Measurements from ENCODE around the gene POLE3. TPM values are rescaled to one million over a fixed set of nuclear protein-coding genes. Genes with fewer than 3 reads are reported as not detected.
"Not testable (repeated sequence)": the region's sequence is repeated elsewhere in the genome, so short reads cannot be mapped to it uniquely, and the experiment has no call there.

Gene POLE3, protein sequence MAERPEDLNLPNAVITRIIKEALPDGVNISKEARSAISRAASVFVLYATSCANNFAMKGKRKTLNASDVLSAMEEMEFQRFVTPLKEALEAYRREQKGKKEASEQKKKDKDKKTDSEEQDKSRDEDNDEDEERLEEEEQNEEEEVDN
- total RNA-seq, result 22.6 TPM
- long read RNA-seq, transcript POLE3-201 (4 exons, 2,109 nt), result major isoform, 18 of 18 reads
- long read RNA-seq, partial matches to known transcripts, result 0 of 18 reads
- long read RNA-seq, other reads (novel, unspliced or antisense), result 0 of 18 reads

- DNase-seq (ENCODE audit: missing footprints) (peak; percentile 98), ATAC-seq (peak; percentile 99)
- intact Hi-C loops (cut with DNase I), result loop anchor here (10.0 kb wide), 1 partner anchor 474 kb away; no protein-coding TSS in a partner anchor
Observed at GRCh38 chr9:113410207-113410864, at the start of gene POLE3, which contains the start of gene C9orf43. TSS of gene POLE3 (minus strand) at chr9:113410675. CDS start at chr9:113410293, 382 bp downstream. TSS of gene C9orf43 (plus strand) at chr9:113410747. CDS start at chr9:113413494, 2,747 bp downstream.

DNA sequence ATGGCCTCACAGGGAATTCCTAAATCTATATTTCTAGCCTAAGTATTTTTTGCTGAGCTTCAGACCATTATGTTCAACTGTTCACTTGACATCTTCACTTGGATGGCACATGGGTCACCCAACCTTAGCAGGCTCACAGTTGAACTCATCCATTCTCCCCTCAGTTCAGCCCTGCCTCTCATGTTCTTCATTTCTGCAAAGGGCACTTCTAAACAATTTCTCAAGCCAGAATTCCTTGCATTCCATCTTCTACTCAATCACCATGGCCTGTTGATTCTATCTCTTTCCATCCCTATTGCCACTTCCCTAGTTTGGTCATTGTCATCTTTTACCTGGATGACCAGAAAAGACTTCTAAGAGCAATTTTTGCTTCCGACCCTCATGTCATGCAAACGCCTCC is 45.8 kb upstream of the POLE3 start:
- intact Hi-C loops (cut with DNase I), result loop anchor here (5.0 kb wide), 1 partner anchor 46 kb away; no protein-coding TSS in a partner anchor

DNA sequence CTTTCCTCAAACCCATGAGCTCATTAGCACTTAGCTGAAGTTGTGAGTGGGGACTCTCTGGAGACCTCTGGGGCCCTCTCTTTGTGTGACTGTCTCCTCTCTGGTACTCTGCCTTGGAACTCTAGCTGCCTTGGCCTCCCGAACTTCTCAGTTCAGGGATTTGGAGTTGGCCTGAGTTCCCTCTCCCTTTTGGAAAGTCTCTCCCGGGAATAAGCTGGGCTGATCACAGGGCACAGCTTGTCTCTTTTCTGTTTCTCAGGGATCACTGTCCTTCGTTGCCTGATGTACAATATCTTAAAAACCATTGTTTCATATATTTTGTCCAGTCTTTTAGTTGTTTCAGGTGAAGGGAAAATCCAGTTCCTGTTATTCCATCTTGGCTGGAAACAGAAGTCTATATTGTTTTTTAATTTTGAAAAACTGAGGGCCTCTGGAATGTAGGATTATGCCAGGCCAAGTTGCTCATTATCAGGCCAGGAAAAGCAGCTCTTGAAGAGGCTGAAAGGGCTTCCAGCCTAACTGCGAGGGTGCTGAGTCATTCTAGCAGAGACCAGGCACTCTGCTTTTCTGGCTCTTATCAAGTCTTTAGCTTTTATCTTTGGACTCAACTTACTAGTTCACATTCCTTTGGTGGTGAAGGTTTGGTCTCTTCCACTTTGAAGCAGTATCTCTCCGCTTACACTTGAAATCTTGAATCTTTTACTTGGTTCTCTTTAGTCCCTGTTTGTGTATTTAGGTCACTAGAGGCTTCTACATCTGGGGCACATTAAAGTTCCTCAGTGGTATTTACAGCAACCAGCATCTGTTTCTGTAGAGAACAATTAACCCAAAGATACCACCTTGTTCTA is 44.7 kb upstream of the POLE3 start:
- intact Hi-C loops (cut with DNase I), result loop anchor here (5.0 kb wide), 1 partner anchor 47 kb away; no protein-coding TSS in a partner anchor
- DNase-seq (ENCODE audit: missing footprints), result no peak
- peak; percentile 95 for ATAC-seq

More for the DNA sequence above, 45.8 kb upstream of the POLE3 start:
- no peak for ATAC-seq
- DNase-seq (ENCODE audit: missing footprints), result no peak

DNA sequence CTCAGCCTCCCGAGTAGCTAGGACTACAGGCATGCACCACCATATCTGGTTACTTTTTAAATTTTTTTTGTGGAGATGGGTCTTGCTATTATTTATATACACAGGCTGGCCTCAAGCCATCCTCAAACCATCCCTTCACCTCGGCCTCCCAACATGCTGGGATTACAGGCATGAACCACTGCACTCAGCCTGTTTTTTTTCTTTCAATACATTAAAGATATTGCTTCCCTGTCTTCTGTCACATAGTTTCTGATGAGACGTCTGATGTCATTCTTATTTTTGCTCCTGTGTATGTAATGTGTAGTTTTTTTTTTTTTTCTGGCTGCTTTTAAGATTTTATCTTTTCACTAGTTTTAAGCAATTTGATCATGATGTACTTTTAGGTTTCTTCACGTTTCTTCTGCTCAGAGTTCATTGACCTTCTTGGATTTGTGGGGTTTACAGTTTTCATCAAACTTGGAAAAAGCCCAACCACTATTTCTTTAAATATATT is 41.7 kb upstream of the POLE3 start:
- intact Hi-C loops (cut with DNase I), result no loop called here
- no peak for DNase-seq (ENCODE audit: missing footprints)
- no peak for ATAC-seq

DNA sequence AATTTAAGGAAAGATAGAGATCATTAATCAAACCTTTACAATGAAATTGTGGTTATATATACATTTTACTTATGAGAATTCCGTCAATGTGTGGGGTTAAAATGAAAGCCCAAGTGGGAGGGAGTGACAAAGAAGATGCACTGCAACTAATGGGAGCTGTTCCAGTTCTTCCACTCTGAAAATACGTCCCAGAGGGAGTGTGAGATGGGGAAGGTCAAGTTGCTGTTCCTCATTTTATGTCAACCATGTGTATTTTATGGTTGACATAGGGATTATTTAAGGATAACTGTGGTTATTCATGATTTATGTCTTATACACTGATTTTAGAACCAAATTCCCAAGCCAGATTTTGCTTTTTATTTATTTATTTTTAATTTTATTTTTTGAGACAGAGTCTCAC is 38.9 kb upstream of the POLE3 start:
- intact Hi-C loops (cut with DNase I), result no loop called here
- DNase-seq (ENCODE audit: missing footprints) (no peak), ATAC-seq (no peak)

- ATAC-seq (peak; percentile 34), DNase-seq (ENCODE audit: missing footprints) (no peak)
- intact Hi-C loops (cut with DNase I), result loop anchor here (2.0 kb wide), 1 partner anchor 140 kb away; no protein-coding TSS in a partner anchor
Observed at GRCh38 chr9:113446323-113446740, 35.9 kb upstream of the POLE3 start.

DNA sequence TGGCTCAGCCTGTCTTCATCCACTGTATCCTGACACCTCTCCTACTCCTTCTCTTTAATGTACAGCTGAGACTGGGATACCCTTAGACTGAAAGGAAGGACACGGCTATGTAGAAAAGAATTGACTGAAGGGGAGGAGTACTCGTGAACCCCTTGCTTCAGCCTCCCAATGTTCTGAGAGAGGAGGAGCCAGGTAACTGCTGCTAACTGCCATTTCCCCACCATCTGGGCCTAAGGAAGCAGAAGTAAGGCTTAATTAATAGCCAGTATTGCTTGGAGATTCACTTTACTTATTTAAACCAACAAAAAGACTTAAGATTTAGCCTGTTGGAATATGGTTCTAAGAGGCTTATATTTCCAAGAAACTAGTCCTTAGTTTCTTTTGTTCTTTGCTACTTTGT is 34.3 kb upstream of the POLE3 start:
- no peak for DNase-seq (ENCODE audit: missing footprints)
- intact Hi-C loops (cut with DNase I), result loop anchor here (2.0 kb wide), 1 partner anchor 214 kb away; no protein-coding TSS in a partner anchor
- no peak for ATAC-seq

DNA sequence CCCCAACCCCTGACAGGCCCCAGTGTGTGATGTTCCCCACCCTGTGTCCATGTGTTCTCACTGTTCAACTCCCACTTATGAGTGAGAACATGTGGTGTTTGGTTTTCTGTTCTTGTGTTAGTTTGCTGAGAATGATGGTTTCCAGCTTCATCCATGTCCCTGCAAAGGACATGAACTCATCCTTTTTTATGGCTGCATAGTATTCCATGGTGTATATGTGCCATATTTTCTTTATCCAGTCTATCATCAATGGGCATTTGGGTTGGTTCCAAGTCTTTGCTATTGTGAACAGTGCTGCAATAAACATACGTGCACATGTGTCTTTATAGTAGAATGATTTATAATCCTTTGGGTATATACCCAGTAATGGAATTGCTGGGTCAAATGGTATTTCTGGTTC is 27.2 kb upstream of the POLE3 start:
- ATAC-seq; DNase-seq (ENCODE audit: missing footprints); intact Hi-C loops (cut with DNase I): not testable (repeated sequence)

- intact Hi-C loops (cut with DNase I), result no loop called here
- ATAC-seq, result no peak
- no peak for DNase-seq (ENCODE audit: missing footprints)
Observed at GRCh38 chr9:113436728-113437515, 26.4 kb upstream of the POLE3 start.

GRCh38 chr9:113431191-113431590 is 20.7 kb upstream of the POLE3 start:
- intact Hi-C loops (cut with DNase I), result no loop called here
- no peak for DNase-seq (ENCODE audit: missing footprints)
- ATAC-seq, result no peak

- no peak for ATAC-seq
- no peak for DNase-seq (ENCODE audit: missing footprints)
- intact Hi-C loops (cut with DNase I), result no loop called here
Observed at GRCh38 chr9:113428062-113428615, 17.7 kb upstream of the POLE3 start.

DNA sequence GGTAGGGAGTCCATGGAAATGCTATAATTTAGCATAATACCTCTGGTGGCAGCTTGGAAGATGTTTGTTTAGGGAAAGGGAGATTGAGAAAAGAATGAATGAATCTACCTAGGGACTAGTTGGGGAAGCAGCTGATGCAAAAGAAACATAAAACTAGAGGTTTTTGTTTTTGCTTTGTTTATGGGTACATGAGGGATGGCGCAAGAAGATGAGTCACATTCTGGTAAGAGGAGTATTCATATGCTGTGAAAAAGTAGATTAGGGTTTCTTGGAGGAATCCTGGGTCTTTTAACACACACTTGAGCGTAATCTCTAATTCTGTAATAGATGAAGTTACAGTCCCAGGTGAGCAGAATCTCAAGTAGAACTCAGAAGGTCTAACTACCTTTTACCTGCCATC is 17.2 kb upstream of the POLE3 start:
- no peak for DNase-seq (ENCODE audit: missing footprints)
- intact Hi-C loops (cut with DNase I), result no loop called here
- ATAC-seq, result no peak

DNA sequence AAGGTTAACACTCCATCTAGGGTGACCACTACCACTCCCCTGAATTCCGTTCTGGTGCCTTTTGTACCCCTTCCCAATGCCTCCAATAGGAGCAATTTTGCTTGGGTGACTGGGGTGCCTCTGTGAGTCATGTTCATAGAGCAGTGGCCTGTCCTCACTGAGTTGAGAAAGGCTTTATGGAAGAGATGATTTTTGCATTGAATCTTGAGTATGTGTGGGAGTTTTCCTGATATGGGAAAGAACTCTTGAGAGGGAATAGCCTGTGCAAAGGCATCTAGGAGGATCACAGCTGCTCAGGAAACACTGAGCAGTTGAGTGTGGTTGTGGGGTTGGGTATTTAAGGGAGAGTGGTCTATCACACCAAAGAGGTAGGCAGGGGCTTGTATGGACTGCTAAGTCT is 16.2 kb upstream of the POLE3 start:
- DNase-seq (ENCODE audit: missing footprints), result no peak
- intact Hi-C loops (cut with DNase I), result no loop called here
- no peak for ATAC-seq

- ATAC-seq, result no peak
- intact Hi-C loops (cut with DNase I), result no loop called here
- no peak for DNase-seq (ENCODE audit: missing footprints)
Observed at GRCh38 chr9:113425072-113425471, 14.6 kb upstream of the POLE3 start.

DNA sequence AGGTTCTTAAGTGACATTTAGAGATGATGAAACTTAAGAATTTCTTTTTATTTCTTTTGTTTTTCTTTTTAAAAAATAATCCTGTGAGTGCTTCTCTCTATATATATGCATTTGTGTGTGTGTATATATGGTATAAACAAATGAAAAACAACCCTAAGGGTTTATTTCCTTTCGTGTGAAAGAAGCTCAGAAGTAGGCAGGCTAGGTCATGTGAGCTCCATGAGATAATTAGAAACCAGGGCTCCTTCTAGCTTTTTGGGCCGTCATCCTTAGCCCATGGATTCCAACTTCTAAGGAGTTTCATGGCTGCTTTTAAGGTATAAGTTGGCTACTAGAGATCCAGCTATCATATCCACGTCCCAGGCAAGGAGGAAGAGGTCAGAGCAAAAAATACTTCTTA is 11.3 kb upstream of the POLE3 start:
- intact Hi-C loops (cut with DNase I), result no loop called here
- no peak for ATAC-seq

GRCh38 chr9:113417370-113417769 is 6.9 kb upstream of the POLE3 start:
- DNase-seq (ENCODE audit: missing footprints), result no peak
- no peak for ATAC-seq
- intact Hi-C loops (cut with DNase I), result loop anchor here (10.0 kb wide), 1 partner anchor 467 kb away; no protein-coding TSS in a partner anchor

More for the DNA sequence above, 11.3 kb upstream of the POLE3 start:
- DNase-seq (ENCODE audit: missing footprints), result no peak

DNA sequence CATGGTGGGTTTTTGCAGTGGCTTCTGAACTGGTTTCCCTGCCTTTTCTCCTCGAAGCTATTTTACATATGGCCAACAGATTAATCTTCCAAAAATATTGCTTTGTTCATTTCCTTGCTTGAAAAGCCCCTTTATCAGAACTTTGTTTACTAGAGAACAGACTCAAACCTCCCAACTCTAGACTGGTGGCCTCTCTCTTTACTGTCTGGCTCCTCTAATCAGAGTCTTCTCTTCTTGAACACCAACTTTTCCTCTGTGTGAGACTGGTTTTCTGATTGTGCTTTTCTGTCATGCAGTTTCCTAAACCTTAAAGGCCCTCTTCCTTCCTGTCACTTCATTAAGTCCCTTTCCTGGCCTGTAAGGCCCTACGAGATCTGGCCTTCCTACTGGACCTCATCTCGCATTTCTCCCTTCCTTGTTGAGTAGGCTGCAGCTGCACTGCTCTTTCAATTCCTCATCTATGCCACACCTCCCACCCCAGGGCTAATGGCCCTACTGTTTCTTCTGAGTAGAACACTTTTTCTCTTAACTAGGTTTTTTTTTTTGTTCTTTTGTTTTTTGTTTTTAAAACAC is 5.8 kb upstream of the POLE3 start:
- no peak for DNase-seq (ENCODE audit: missing footprints)
- ATAC-seq, result peak; percentile 68
- intact Hi-C loops (cut with DNase I), result loop anchor here (10.0 kb wide), 1 partner anchor 469 kb away; no protein-coding TSS in a partner anchor
